ENCODE measurements around the gene MYH11.

DNA sequence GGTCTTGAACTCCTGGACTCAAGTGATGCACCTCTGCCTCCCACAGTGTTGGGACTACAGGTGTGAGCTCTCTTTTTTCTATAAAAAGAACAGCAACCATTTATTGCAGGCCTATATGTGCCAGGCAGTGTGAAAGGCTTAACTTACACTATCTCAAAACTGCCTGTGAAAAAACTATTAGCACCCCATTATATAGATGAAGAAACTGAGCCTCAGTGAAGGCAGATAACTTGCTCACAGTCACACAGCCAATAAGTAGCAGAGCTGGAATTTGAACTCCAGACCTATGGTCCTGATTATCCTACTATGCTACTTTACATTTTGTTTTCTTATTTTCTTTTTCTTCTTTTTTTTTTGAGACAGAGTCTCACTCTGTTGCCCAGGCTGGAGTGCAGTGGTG lies 191.7 kb downstream of the MYH11 start:
- TF ChIP-seq, protein P1, sequence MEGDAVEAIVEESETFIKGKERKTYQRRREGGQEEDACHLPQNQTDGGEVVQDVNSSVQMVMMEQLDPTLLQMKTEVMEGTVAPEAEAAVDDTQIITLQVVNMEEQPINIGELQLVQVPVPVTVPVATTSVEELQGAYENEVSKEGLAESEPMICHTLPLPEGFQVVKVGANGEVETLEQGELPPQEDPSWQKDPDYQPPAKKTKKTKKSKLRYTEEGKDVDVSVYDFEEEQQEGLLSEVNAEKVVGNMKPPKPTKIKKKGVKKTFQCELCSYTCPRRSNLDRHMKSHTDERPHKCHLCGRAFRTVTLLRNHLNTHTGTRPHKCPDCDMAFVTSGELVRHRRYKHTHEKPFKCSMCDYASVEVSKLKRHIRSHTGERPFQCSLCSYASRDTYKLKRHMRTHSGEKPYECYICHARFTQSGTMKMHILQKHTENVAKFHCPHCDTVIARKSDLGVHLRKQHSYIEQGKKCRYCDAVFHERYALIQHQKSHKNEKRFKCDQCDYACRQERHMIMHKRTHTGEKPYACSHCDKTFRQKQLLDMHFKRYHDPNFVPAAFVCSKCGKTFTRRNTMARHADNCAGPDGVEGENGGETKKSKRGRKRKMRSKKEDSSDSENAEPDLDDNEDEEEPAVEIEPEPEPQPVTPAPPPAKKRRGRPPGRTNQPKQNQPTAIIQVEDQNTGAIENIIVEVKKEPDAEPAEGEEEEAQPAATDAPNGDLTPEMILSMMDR (IDR thresholded peaks at IDR 0.05 in 8 of 11, conservative IDR thresholded peaks at IDR 0.05 in 3 of 11) = no peak
- TF ChIP-seq POLR2A (IDR thresholded peaks at IDR 0.05) = no peak
- no peak for TF ChIP-seq POLR2AphosphoS5 (IDR thresholded peaks at IDR 0.05)

All from spleen (tissue), 7 donors.